SIG-M5 (cell line): ENCODE data around the gene SYNGR1.
"Not testable (repeated sequence)": the region's sequence is repeated elsewhere in the genome, so short reads cannot be mapped to it uniquely, and the experiment has no call there.

Experiments used
- DNase-seq: peaks from one replicate; lab custom pipeline; 2025; lab: John Stamatoyannopoulos, UW

Gene SYNGR1

GRCh38 chr22:39409516-39410029 lies 59.8 kb downstream of the SYNGR1 start:
- DNase-seq, result no peak

- DNase-seq, result no peak
Measured at GRCh38 chr22:39410264-39410663, 60.5 kb downstream of the SYNGR1 start.

GRCh38 chr22:39411828-39412365 lies 62.1 kb downstream of the SYNGR1 start:
- not testable (repeated sequence) for DNase-seq

DNA sequence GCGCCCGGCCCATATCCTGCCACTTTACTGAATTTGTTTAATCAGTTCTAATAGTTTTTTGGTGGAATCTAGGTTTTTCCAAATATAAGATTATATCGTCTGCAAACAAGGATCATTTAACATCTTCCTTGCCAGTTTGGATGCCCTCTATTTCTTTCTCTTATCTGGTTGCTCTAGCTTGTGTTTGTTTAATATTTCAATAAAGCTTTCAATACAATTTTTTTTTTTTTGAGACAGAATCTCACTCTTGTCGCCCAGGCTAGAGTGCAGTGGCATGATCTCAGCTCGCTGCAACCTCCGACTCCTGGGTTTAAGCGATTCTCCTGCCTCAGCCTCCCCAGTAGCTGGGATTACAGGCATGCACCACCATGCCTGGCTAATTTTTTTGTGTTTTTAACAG lies 63.4 kb downstream of the SYNGR1 start:
- DNase-seq, result not testable (repeated sequence)

GRCh38 chr22:39414377-39414776 lies 64.6 kb downstream of the SYNGR1 start:
- no peak for DNase-seq

DNA sequence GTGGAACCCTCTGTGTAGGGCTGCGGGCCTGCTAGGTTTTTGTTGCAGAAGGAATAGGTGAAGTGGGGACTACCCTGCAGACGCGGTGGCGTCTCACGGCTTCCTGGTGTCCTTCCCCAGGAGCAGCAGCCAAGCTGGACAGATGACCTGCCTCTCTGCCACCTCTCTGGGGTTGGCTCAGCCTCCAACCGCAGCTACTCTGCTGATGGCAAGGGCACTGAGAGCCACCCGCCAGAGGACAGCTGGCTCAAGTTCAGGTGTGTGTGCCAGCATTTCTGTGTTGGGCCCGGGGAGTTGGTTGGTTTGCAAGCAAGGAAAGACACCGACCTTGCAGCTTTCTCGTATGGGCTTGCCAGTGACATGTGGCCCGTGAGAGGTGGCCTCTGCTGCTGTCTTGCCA lies 65.1 kb downstream of the SYNGR1 start:
- DNase-seq, result no peak

- no peak for DNase-seq
Measured at GRCh38 chr22:39415506-39415905, 65.7 kb downstream of the SYNGR1 start.

GRCh38 chr22:39416319-39416718 lies 66.5 kb downstream of the SYNGR1 start:
- DNase-seq, result no peak

GRCh38 chr22:39417641-39418040 lies 67.8 kb downstream of the SYNGR1 start:
- DNase-seq, result no peak

DNA sequence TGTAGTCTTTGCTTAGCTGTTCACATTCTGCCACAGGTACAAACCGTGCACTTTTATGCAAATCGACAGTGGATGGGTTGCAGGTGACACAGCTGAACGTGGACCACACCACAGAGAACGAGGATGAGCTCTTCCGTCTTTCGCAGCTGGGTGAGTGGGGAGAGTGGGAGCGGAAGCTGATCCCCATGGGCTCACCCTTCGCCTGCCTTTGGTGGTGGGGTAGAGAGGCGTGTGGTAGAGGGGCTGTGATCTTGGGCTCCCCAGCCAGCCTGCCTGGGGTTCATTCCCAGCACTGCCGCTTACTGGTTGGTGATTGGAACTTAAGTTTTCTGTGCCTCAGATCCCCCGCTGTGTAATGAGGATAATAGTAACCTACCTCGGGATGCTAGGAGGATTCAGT lies 68.9 kb downstream of the SYNGR1 start:
- DNase-seq, result no peak

DNA sequence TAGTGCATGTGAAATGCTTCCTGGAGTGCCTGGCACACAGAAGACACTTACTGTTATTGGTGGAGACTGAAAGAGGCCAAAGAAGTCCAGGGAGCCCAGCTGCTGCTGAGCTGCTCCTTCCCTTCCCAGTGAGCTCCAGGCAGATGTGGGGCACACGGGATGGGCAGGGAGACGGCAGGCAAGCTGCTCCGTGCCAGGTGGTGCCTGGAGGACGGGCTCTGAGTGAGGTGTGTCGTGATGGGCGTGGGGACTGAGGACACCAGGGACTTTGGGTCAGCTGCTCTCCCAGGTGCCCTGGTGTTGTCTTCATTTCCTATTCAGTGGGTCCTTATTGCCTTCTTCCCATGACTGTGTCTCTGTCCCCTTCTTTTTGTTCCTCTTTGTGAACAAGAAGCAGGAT lies 69.3 kb downstream of the SYNGR1 start:
- no peak for DNase-seq

DNA sequence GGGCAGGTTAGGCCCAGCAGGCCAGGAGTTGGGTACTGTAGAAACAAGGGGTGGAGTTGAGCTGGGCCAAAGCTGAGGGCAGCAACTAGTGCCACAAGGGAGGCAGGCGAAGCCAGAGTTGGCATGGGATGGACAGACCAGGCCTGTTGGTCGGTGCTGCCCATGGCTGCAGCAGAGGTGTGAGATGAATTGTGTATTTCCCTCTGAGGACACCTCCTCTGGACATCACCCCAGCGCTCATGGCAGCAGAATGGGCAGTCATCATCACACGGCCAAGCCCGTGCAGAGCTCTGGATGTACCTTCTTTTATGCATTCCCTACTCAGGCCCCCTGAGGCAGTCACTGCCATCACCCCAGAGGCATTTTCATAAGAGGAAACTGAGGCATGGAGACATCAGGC lies 70.1 kb downstream of the SYNGR1 start:
- DNase-seq, result no peak

DNA sequence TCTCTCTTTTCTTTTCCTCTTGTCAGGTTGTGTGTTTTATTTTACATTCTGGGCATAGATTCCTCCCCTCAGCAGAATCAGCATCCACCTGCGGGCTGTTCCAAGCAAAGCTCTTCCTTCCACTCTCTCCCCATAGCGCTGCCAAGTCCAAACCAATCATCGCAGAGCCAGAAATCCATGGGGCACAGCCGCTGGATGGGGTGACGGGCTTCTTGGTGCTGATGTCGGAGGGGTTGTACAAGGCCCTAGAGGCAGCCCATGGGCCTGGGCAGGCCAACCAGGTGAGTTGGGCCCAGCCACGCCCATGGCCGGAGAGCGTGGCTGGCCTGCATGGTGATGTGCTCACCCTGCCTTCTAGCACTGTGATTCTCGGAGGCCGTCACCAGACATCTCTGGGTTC lies 71.9 kb downstream of the SYNGR1 start:
- DNase-seq, result no peak

DNA sequence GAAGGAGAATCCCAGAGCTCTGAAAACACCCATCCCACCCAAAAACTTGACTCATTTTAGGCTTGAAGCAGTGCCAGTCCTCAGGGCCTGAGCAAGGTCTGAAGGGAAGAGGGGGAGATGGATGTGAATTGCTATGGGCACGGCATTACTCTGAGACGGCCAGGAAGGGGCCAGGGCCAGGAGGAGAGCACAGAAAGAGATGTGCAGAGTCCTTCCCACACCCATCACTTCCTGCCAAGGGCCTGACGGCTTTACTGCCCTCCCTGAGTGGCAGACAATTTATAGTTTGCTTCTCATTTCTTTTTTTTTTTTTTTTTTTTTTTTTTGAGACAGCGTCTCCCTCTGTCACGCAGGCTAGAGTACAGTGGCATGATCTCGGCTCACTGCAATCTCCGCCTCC lies 72.3 kb downstream of the SYNGR1 start:
- no peak for DNase-seq

- DNase-seq, result no peak
Measured at GRCh38 chr22:39422721-39423120, 72.9 kb downstream of the SYNGR1 start.

- no peak for DNase-seq
Measured at GRCh38 chr22:39423976-39424375, 74.2 kb downstream of the SYNGR1 start.

DNA sequence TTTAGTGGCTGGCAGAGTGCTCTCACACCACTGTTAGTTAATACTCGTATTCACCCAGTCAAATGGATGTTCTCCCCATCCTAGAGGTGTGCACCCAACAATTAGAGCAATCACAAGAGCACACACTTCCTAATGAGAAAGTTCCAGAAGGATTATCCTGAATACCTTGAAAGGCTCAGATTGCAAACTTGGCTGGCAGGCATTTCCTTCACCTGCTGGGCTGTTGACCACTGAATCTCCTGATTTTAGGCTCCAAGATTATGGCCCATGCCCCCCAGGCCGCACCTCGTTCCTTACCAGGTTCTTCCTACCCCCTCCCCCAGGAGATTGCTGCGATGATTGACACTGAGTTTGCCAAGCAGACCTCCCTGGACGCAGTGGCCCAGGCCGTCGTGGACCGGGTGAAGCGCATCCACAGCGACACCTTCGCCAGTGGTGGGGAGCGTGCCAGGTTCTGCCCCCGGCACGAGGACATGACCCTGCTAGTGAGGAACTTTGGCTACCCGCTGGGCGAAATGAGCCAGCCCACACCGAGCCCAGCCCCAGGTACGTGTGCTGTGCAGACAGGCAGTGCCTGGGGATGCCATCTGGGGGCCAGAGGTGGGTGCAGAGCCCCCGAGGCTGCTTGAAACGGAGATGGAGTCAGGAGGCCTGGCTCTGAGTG lies 76.7 kb downstream of the SYNGR1 start:
- DNase-seq, result no peak

GRCh38 chr22:39427751-39428596 lies 78.2 kb downstream of the SYNGR1 start:
- no peak for DNase-seq

DNA sequence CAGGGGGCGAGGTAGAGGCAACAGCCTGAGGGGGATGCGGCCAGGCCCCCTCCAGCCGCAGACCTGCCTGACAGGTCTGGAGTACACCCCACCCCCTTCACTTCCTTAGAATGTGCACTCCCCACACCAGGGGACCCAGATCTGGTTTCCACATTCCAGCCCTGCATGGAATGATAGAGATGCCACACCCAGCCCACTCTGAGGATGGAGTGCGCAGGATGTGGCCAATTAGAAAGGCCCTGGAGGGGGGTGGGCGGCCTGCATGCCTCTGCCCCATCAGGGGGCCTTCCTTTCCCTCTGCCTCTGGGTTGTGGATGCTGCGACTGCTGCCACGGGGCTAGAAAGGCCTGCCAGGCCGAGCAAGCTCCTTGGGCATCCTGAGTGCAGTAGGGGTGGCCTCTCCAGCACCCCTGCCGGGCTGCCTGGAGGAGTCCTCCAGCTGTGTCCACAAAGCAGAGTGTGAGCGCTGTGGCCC lies 78.8 kb downstream of the SYNGR1 start:
- no peak for DNase-seq

DNA sequence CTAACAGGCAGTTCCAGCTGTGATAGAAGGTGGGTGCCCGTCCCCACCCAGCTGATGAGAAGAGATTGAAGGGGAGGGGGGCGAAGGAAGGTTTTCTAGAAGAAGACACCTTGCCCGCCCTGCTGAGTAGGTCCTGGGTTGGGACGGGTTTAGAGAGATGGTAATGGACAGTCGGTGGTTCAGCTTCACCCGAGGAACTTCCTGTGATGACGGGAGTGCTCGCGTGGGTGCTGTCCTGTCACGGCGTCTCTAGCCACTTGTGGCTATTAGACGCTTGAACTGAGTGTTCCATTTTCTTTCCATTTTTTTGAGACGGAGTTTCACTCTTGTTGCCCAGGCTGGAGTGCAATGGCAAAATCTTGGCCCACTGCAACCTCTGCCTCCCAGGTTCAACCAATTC lies 79.4 kb downstream of the SYNGR1 start:
- no peak for DNase-seq

GRCh38 chr22:39429916-39430575 lies 80.3 kb downstream of the SYNGR1 start:
- no peak for DNase-seq

DNA sequence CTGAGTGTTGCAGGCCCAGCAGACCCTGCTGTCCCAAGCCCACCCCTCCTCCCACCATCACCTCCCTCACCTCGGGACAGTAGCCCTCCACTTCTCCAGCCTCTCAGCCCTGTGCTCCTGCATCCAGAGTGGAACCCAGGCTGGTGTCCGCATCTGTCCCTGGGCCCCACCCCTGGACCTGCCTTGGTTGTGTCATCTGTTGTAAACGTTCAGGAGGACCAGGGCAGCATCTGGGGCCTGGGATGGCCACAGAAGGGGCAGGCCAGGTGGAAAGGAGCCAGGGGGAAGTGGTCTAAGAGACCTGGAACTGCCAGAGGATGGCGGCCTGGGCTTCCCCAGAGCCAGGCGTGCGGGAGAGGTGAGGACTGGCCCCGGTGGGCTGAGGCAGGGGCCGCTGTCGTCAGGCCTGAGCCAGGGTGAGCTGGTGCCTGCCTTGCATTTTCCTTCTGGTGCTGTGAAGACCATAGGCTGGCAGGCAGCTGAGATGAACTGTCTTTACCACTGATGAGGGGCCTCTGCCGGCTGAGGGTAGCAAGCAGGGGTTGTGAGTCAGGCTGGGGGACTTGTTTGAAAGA lies 80.9 kb downstream of the SYNGR1 start:
- no peak for DNase-seq
